ENCODE results near the gene MAD2L1. TPM values are rescaled to one million over a fixed set of nuclear protein-coding genes. Genes with fewer than 3 reads are reported as not detected.
A peak's percentile ranks its signal among the peaks of the same experiment; 100 is the strongest.

MAD2L1 gene
- total RNA-seq, 1 experiment from 2014 or later = 43.7 TPM

GRCh38 chr4:120056246-120056645 is 10.4 kb downstream of the MAD2L1 start:
- Histone ChIP-seq H3K27ac (ENCODE audit: low read length) (peak overlapping the region; percentile 12; the same call in 1 of the 2 replicates), H3K4me1 (ENCODE audit: control insufficient read depth, insufficient read depth, low read length) (no peaks in the 10 kb centered on the region; the same call in 1 of the 2 replicates), H3K36me3 (ENCODE audit: control insufficient read depth, insufficient read depth, low read length) (peaks cover 20% of the 10 kb centered on the region; the same call in 1 of the 2 replicates), H3K27me3 (ENCODE audit: control insufficient read depth, insufficient read depth, low read length) (no peaks in the 10 kb centered on the region), H3K4me3 (ENCODE audit: low read depth in 2 of 2, low read length in 2 of 2) (no peak overlapping the region), H3K9me3 (ENCODE audit: control insufficient read depth, insufficient read depth, low read depth, low read length) (no peaks in the 10 kb centered on the region)
- DNase-seq (ENCODE audit: low read depth, low spot score) (no peak), ATAC-seq (no peak)
- ChIA-PET POLR2A (no interaction called here), CTCF (interaction anchor here (0.6 to 1.2 kb wide), 3 partner anchors 32 to 429 kb away, joined by 3 read pairs; partner anchors contain the start of gene PDE5A)
- BruUV-seq (replicated peaks) = no TSS peak
- intact Hi-C loops (cut with micrococcal nuclease; ENCODE audit: unreplicated experiment) = loop anchor here (10.0 kb wide), 1 partner anchor 501 kb away; no protein-coding TSS in a partner anchor
- in situ Hi-C loops (cut with HindIII; ENCODE audit: low pct_unique_long_range_greater_than_20kb, low sequenced_read_pairs) = no loop called here
- TF ChIP-seq CTCF (IDR thresholded peaks at IDR 0.05) = peak; percentile 15; the same call in 1 of the 2 replicates
- TF ChIP-seq SIN3A (IDR thresholded peaks at IDR 0.05; ENCODE audit: borderline replicate concordance, insufficient read depth, low read depth, low read length) = no peak
- no peak for TF ChIP-seq POLR2AphosphoS5 (IDR thresholded peaks at IDR 0.05; ENCODE audit: low read depth, low read length)

- CTCF ChIA-PET = interaction anchor here (0.9 to 1.2 kb wide), 2 partner anchors 427 to 428 kb away, joined by 3 read pairs; partner anchors contain the start of gene PDE5A
- DNase-seq (ENCODE audit: low read depth, low spot score) (no peak), ATAC-seq (no peak)
- in situ Hi-C loops (cut with HindIII; ENCODE audit: low pct_unique_long_range_greater_than_20kb, low sequenced_read_pairs) (no loop called here), intact Hi-C loops (cut with micrococcal nuclease; ENCODE audit: unreplicated experiment) (loop anchor here (10.0 kb wide), 1 partner anchor 501 kb away; no protein-coding TSS in a partner anchor)
- Histone ChIP-seq H3K4me3 (ENCODE audit: low read depth in 2 of 2, low read length in 2 of 2) (no peak overlapping the region), H3K4me1 (ENCODE audit: control insufficient read depth, insufficient read depth, low read length) (no peaks in the 10 kb centered on the region; the same call in 1 of the 2 replicates), H3K36me3 (ENCODE audit: control insufficient read depth, insufficient read depth, low read length) (peaks cover 15% of the 10 kb centered on the region; the same call in 1 of the 2 replicates), H3K9me3 (ENCODE audit: control insufficient read depth, insufficient read depth, low read depth, low read length) (no peaks in the 10 kb centered on the region), H3K27me3 (ENCODE audit: control insufficient read depth, insufficient read depth, low read length) (no peaks in the 10 kb centered on the region), H3K27ac (ENCODE audit: low read length) (peak overlapping the region; percentile 34; the same call in 1 of the 2 replicates)
- BruUV-seq (replicated peaks) = no TSS peak
- POLR2A ChIA-PET = no interaction called here
- TF ChIP-seq CTCF (IDR thresholded peaks at IDR 0.05) (no peak), POLR2AphosphoS5 (IDR thresholded peaks at IDR 0.05; ENCODE audit: low read depth, low read length) (no peak), TCF7L2 (IDR thresholded peaks at IDR 0.05; ENCODE audit: low read depth, low read length) (no peak), REST (IDR thresholded peaks at IDR 0.05; ENCODE audit: insufficient read depth in 1 of 2, low read depth in 2 of 2, low read length in 1 of 2) (no peak), SIN3A (IDR thresholded peaks at IDR 0.05; ENCODE audit: borderline replicate concordance, insufficient read depth, low read depth, low read length) (no peak)
These were observed 10.9 kb downstream of the MAD2L1 start for GRCh38 chr4:120055795-120056194.

Data from Panc1 (cell line).